Type B pancreatic cell (in vitro differentiated cells): ENCODE data around the gene PVR. TPM values are rescaled to one million over a fixed set of nuclear protein-coding genes. Genes with fewer than 3 reads are reported as not detected.

ENCODE experiments used
- DNase-seq: peaks from one replicate; pipeline ENCODE4 v3.0.0; 2021; ENCODE audit warnings: mixed read lengths; ENCODE audit not compliant: unreplicated experiment; ENCODE audit errors: extremely low spot score
- H3K27ac Mint-ChIP-seq: 2 replicates; pipeline ENCODE4 v1.8.0; 2021; ENCODE audit warnings: mild to moderate bottlenecking, mixed read lengths
- H3K27me3 Mint-ChIP-seq: 2 replicates; pipeline ENCODE4 v1.8.0; 2021; ENCODE audit warnings: mixed read lengths
- H3K36me3 Mint-ChIP-seq: 2 replicates; pipeline ENCODE4 v1.8.0; 2021; ENCODE audit warnings: mixed read lengths
- H3K4me1 Mint-ChIP-seq: one replicate; pipeline ENCODE4 v1.8.0; 2021; ENCODE audit warnings: mixed read lengths; ENCODE audit not compliant: unreplicated experiment
- H3K4me3 Mint-ChIP-seq: 2 replicates; pipeline ENCODE4 v1.8.0; 2021; ENCODE audit warnings: mild to moderate bottlenecking, mixed read lengths
- H3K9me3 Mint-ChIP-seq: 2 replicates; pipeline ENCODE4 v1.8.0; 2021; ENCODE audit warnings: mixed read lengths
- CTCF ChIP-seq: fragments of 200-600 bp; sonication (generic); conservative IDR thresholded peaks from 2 replicates; pipeline ENCODE4 v1.5.0; 2021; ENCODE audit warnings: antibody characterized with exemption, mild to moderate bottlenecking
- total RNA-seq: library from RNA; stranded (reverse); gene quantifications from 2 replicates; pipeline ENCODE4 v1.2.1, GENCODE V29; 2021; ENCODE audit warnings: low replicate concordance

PVR gene
- total RNA-seq, 1 donor from 2014 or later = 29.7 TPM

DNA sequence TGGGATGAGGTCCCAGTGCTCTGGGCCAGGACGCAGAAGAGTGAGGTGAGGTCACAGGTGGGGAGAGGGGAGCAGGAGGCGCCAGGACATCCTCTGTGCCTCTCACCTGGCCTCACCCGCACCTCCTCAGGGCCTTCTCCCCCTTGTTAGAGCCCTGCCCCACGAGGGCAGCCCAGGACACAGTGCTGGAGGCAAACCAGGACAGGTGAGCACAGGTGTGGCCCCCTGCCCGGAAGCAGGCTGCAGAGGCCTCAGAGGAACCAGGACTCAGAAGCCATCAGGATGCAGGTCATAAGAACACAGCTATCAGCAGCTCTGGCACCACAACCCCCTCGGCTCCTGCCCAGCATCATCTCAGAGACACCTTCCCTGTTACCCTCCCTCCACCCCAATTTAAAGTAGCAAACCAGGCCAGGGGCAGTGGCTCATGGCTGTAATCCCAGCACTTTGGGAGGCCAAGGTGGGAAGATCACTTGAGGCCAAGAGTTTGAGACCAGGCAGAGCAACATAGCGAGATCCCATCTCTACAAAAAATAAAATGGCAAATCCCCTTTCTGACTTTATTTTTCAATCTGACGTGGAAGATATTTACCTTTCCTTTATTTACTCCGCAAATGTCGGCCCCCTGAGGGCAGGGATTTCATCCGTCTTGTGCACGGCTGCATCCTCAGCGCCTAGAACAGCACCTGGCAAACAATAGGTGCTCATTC lies 54.9 kb downstream of the PVR start, which contains the start of gene CEACAM16:
Gene CEACAM16 (plus strand): TSS at position 660 of the 710 bp plus-strand sequence. CDS start 2,306 bp downstream, outside the sequence.
- TF ChIP-seq CTCF = no peak
- peak within 1 kb of the TSS; percentile 70 for H3K27ac Mint-ChIP-seq
- H3K9me3 Mint-ChIP-seq = no peaks in the 10 kb centered on the region
- peaks cover 9% of the 10 kb centered on the region for H3K4me1 Mint-ChIP-seq
- no peaks in the 10 kb centered on the region for H3K36me3 Mint-ChIP-seq
- DNase-seq = no peak
- H3K27me3 Mint-ChIP-seq = no peaks in the 10 kb centered on the region
- H3K4me3 Mint-ChIP-seq = no peak within 1 kb of the TSS

- peaks cover 12% of the 10 kb centered on the region for H3K4me1 Mint-ChIP-seq
- no peaks in the 10 kb centered on the region for H3K9me3 Mint-ChIP-seq
- no peak for TF ChIP-seq CTCF
- H3K27ac Mint-ChIP-seq = no peak overlapping the region
- no peak for DNase-seq
- H3K27me3 Mint-ChIP-seq = no peaks in the 10 kb centered on the region
- no peak overlapping the region for H3K4me3 Mint-ChIP-seq
- no peaks in the 10 kb centered on the region for H3K36me3 Mint-ChIP-seq
These were observed 56.8 kb downstream of the PVR start for GRCh38 chr19:44700547-44700946.

- no peak for TF ChIP-seq CTCF
- no peaks in the 10 kb centered on the region for H3K36me3 Mint-ChIP-seq
- H3K4me3 Mint-ChIP-seq = no peak overlapping the region
- DNase-seq = no peak
- H3K27ac Mint-ChIP-seq = no peak overlapping the region
- no peaks in the 10 kb centered on the region for H3K9me3 Mint-ChIP-seq
- no peaks in the 10 kb centered on the region for H3K27me3 Mint-ChIP-seq
- H3K4me1 Mint-ChIP-seq = peaks cover 12% of the 10 kb centered on the region
These were observed 57.5 kb downstream of the PVR start for GRCh38 chr19:44701228-44701627.

DNA sequence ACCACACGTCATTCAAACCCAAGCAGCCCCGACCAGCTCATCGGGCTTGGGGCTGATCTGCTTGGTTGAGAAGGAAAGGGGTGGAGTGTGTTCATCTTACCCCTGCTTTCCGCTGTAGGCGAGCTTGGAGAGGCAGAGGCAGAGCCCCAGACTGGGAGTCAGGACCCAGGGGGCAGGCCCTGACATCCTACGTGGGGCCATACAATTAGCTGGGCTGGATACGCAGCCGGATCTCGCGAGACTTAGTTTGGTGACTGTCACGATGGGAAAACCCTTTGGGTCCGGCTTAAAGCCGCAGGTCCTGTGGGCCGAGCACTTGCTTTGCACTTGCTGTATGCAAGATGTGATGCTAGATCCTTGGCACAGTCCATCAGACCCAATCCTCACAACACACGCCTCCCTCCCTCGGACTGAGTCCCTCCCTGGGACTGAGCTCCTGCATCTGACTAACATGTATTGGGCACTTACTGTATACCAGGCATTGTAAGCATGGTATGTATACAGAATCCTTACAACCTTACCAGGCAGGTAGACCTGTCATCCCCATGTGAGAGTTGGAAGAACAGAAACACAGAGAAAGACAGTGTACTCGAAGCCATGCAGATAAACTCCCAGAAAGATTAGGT lies 59.0 kb downstream of the PVR start:
- Mint-ChIP-seq H3K4me3 (no peak overlapping the region), H3K9me3 (no peaks in the 10 kb centered on the region), H3K4me1 (peaks cover 4% of the 10 kb centered on the region), H3K27me3 (no peaks in the 10 kb centered on the region), H3K27ac (no peak overlapping the region), H3K36me3 (no peaks in the 10 kb centered on the region)
- TF ChIP-seq CTCF = no peak
- no peak for DNase-seq

GRCh38 chr19:44703336-44704078 lies 59.8 kb downstream of the PVR start:
- no peak for DNase-seq
- H3K36me3 Mint-ChIP-seq = no peaks in the 10 kb centered on the region
- H3K4me1 Mint-ChIP-seq = peaks cover 3% of the 10 kb centered on the region
- TF ChIP-seq CTCF = no peak
- H3K27me3 Mint-ChIP-seq = no peaks in the 10 kb centered on the region
- H3K9me3 Mint-ChIP-seq = no peaks in the 10 kb centered on the region
- H3K4me3 Mint-ChIP-seq = no peak overlapping the region
- H3K27ac Mint-ChIP-seq = no peak overlapping the region
